ENCODE measurements around the gene SLK.

The SLK gene

GRCh38 chr10:104021246-104021645, 54.3 kb downstream of the SLK start:
- H3K27me3 ChIP-seq (ENCODE audit: insufficient read depth, low read depth, severe bottlenecking): no peaks in the 10 kb centered on the region
- no peaks in the 10 kb centered on the region for H3K9me3 ChIP-seq (ENCODE audit: severe bottlenecking)
- peaks cover 64% of the 10 kb centered on the region for H3K36me3 ChIP-seq
- no peak overlapping the region for H3K27ac ChIP-seq
- H3K4me3 ChIP-seq (ENCODE audit: low read depth, low read length): no peak overlapping the region
- TF ChIP-seq, protein P1, sequence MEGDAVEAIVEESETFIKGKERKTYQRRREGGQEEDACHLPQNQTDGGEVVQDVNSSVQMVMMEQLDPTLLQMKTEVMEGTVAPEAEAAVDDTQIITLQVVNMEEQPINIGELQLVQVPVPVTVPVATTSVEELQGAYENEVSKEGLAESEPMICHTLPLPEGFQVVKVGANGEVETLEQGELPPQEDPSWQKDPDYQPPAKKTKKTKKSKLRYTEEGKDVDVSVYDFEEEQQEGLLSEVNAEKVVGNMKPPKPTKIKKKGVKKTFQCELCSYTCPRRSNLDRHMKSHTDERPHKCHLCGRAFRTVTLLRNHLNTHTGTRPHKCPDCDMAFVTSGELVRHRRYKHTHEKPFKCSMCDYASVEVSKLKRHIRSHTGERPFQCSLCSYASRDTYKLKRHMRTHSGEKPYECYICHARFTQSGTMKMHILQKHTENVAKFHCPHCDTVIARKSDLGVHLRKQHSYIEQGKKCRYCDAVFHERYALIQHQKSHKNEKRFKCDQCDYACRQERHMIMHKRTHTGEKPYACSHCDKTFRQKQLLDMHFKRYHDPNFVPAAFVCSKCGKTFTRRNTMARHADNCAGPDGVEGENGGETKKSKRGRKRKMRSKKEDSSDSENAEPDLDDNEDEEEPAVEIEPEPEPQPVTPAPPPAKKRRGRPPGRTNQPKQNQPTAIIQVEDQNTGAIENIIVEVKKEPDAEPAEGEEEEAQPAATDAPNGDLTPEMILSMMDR (IDR thresholded peaks at IDR 0.05; ENCODE audit: low read depth, low read length): no peak
- DNase-seq: no peak

DNA sequence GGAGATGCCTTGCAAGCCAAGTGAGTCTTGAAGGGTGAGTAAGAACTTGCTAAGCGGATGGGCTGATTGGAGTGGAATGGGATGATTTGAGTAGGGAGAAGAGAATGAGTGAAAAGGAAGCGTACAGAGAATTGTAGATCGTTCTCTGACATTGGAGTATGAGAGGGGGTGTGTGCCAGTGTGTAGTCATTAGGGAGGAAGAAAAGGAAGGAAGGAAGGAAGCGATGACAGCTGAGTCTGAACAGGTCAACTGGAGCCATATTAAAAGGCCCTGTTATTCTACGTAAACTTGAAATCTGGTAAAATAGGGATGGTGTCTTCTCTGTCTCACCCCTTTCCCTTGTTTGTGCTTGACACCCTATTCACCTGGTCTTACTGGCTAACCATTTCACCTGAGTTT, 55.1 kb downstream of the SLK start:
- Histone ChIP-seq H3K4me3 (ENCODE audit: low read depth, low read length) (no peak overlapping the region), H3K27me3 (ENCODE audit: insufficient read depth, low read depth, severe bottlenecking) (no peaks in the 10 kb centered on the region), H3K36me3 (peaks cover 64% of the 10 kb centered on the region), H3K27ac (no peak overlapping the region), H3K9me3 (ENCODE audit: severe bottlenecking) (no peaks in the 10 kb centered on the region)
- DNase-seq: no peak
- TF ChIP-seq, protein P1 (IDR thresholded peaks at IDR 0.05; ENCODE audit: low read depth, low read length): no peak

DNA sequence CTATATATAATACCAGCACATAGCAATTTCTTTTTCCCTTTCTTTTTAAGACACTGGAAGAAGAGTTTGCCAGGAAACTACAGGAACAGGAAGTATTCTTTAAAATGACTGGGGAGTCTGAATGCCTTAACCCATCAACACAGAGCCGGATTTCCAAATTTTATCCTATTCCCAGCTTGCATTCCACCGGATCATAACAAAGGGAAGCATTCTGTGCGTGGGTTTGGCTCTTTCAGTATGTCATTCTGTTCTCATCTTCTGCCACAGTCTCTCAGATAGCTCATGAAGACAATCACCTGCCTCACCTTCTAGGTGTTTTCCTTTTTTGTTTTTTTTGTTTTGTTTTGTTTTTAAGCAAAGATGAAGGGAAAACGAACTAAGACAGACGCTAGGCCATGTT, 58.6 kb downstream of the SLK start:
- Histone ChIP-seq H3K9me3 (ENCODE audit: severe bottlenecking) (no peaks in the 10 kb centered on the region), H3K27ac (no peak overlapping the region), H3K4me3 (ENCODE audit: low read depth, low read length) (no peak overlapping the region), H3K27me3 (ENCODE audit: insufficient read depth, low read depth, severe bottlenecking) (no peaks in the 10 kb centered on the region), H3K36me3 (peaks cover 52% of the 10 kb centered on the region)
- no peak for DNase-seq
- TF ChIP-seq, protein P1 (IDR thresholded peaks at IDR 0.05; ENCODE audit: low read depth, low read length): no peak

DNA sequence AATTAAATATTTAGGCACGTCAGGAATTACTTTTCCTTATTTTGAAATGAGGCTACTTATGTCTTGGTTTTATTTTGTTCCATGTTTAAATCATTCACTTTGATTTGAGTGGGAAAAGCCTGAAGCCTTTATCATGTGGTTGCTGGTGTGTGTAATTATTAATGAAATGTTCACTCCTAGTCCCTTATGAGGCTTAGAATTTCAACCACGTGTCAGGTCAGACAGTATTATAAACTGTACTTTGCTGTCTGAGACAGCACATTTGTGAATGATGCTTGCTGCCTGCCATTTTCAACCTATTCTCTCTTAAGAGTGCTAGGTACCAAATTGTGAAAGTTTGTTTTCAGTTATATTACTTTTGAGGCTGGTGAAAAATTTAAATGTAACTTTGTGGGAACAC, 59.8 kb downstream of the SLK start:
- no peaks in the 10 kb centered on the region for H3K27me3 ChIP-seq (ENCODE audit: insufficient read depth, low read depth, severe bottlenecking)
- H3K4me3 ChIP-seq (ENCODE audit: low read depth, low read length): no peak overlapping the region
- no peak overlapping the region for H3K27ac ChIP-seq
- DNase-seq: no peak
- TF ChIP-seq, protein P1 (IDR thresholded peaks at IDR 0.05; ENCODE audit: low read depth, low read length): no peak
- H3K9me3 ChIP-seq (ENCODE audit: severe bottlenecking): no peaks in the 10 kb centered on the region
- peaks cover 41% of the 10 kb centered on the region for H3K36me3 ChIP-seq

GRCh38 chr10:104028146-104028545, 61.2 kb downstream of the SLK start:
- Histone ChIP-seq H3K27ac (no peak overlapping the region), H3K4me3 (ENCODE audit: low read depth, low read length) (no peak overlapping the region), H3K36me3 (peaks cover 29% of the 10 kb centered on the region), H3K9me3 (ENCODE audit: severe bottlenecking) (no peaks in the 10 kb centered on the region), H3K27me3 (ENCODE audit: insufficient read depth, low read depth, severe bottlenecking) (no peaks in the 10 kb centered on the region)
- TF ChIP-seq, protein P1 (IDR thresholded peaks at IDR 0.05; ENCODE audit: low read depth, low read length): peak; percentile 71
- peak; percentile 55 for DNase-seq

- TF ChIP-seq, protein P1 (IDR thresholded peaks at IDR 0.05; ENCODE audit: low read depth, low read length): no peak
- H3K27ac ChIP-seq: no peak overlapping the region
- no peak overlapping the region for H3K4me3 ChIP-seq (ENCODE audit: low read depth, low read length)
- no peak for DNase-seq
- peaks cover 20% of the 10 kb centered on the region for H3K36me3 ChIP-seq
- no peaks in the 10 kb centered on the region for H3K27me3 ChIP-seq (ENCODE audit: insufficient read depth, low read depth, severe bottlenecking)
- H3K9me3 ChIP-seq (ENCODE audit: severe bottlenecking): no peaks in the 10 kb centered on the region
These were observed 62.0 kb downstream of the SLK start for GRCh38 chr10:104028823-104029520.

Data from WERI-Rb-1 (cell line).